CD4-positive, alpha-beta T cell treated with Interleukin-15 for 4 hours (primary cell): ENCODE data around the gene KHDC1L.
"Not testable (repeated sequence)": the region's sequence is repeated elsewhere in the genome, so short reads cannot be mapped to it uniquely, and the experiment has no call there.

Experiments used
- DNase-seq: peaks from one replicate; pipeline ENCODE4 v3.0.0-alpha.2; 2020; ENCODE audit warnings: low spot score

The KHDC1L gene, protein sequence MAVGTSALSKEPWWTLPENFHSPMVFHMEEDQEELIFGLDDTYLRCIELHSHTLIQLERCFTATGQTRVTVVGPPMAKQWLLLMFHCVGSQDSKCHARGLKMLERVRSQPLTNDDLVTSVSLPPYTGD

DNA sequence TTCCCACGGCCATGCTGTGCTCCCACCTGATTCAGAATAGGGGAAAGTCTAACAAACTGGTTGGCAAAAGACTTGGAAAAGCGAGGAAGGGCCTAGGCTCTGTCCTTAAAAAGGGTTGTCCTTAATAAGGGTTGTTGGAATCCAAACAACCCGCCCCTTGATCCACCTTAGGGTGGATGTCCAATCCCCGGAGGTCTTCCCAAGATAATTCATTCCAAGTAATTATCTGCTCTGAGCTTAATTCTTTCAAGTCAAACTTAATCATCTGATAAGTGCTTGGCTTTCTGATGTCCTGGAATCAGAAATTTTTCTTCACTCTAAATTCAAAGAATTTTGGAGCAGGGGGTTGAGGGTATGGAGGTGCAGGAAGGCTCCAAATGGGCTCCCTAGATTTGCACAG lies at the start of gene KHDC1L:
Gene KHDC1L (minus strand): TSS at position 101 of the 400 bp plus-strand sequence. CDS start 88 bp downstream, at position 13.
- no peak for DNase-seq

DNA sequence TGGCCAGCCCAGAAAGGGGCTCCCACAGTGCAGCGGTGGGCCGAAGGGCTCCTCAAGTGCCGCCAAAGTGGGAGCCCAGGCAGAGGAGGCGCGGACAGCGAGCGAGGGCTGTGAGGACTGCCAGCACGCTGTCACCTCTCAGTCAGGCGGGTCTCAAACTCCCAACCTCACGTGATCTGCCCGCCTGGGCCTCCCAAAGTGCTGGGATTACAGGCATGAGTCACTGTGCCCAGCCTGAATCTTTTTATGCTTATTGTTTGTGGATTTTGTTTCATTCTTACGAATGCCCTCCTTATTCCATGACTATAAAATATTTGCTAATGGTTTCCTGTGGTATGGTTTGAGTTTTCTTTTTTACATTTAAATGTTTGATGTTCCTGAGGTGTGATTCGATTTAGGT lies 44.0 kb upstream of the KHDC1L start:
- DNase-seq = not testable (repeated sequence)

GRCh38 chr6:73268896-73269295 lies 43.6 kb upstream of the KHDC1L start:
- not testable (repeated sequence) for DNase-seq

- no peak for DNase-seq
Observed at GRCh38 chr6:73264446-73264845, 39.1 kb upstream of the KHDC1L start.

- DNase-seq = no peak
Observed at GRCh38 chr6:73263570-73263909, 38.2 kb upstream of the KHDC1L start.

- DNase-seq = peak; percentile 52
Observed at GRCh38 chr6:73262671-73263569, 37.6 kb upstream of the KHDC1L start, which contains the start of gene KHDC1. Gene KHDC1 (minus strand): TSS chr6:73263196. CDS start chr6:73242517, 20,679 bp downstream.

DNA sequence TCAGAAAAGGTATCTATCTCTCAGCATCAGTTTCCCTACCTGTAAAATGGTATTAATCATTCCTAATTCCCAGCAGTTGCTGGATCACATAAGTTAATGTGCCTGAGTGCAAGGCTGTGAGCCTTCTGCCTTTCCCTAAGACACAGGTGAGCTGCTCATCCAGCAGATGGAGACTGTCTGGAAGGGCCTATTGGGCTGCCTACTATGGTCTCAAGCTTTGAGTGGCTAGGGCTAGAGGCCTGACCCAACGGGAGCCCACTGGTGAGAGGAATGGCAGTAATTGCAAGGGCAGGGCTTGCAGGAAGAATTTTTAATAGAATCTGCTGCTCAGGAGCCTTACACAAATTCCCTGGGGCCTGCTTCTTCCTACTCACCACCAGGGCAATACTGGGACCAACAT lies 33.4 kb upstream of the KHDC1L start:
- no peak for DNase-seq

GRCh38 chr6:73254323-73254722 lies 29.0 kb upstream of the KHDC1L start:
- DNase-seq = not testable (repeated sequence)

- DNase-seq = no peak
Observed at GRCh38 chr6:73252703-73253102, 27.4 kb upstream of the KHDC1L start.

DNA sequence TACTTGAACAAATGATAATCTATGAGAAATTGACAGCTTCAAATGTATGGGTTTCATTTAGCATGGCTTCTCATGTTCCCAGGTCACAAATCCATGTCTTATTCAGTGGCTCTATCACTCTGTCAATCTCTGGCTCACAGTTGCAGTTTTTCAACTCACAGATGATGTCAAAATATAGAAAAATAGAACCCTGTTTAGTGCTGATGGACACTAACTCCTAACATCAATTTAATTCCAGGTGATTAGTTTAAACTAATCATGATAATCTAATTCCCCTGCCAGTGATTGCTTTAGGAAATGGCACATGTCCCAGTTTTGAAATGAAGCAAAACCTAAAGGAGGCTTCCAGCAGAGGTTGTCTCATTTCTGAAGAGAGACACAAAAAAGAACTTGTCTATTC lies 24.7 kb upstream of the KHDC1L start:
- DNase-seq = no peak

- DNase-seq = no peak
Observed at GRCh38 chr6:73248192-73248903, 23.1 kb upstream of the KHDC1L start.

- DNase-seq = no peak
Observed at GRCh38 chr6:73242001-73242400, 16.7 kb upstream of the KHDC1L start.

DNA sequence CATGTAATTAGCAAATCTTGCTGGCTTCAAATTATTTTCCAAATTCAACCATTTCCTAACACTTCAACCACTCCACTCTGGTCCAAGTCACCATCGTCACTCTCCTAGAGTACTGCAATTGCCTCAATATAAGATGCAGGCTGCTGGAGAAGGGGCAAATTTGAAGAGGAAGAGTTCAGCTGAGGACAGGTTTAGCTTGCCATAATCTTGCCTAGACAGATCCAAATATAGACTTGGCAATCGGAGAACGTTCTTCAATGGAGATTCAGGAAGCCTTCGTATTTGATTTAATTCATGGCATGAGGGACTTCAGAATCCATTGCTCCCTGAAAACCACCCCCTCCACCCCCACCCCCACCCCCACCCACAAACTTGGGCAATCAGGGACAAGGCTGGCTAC lies 15.4 kb upstream of the KHDC1L start:
- DNase-seq = no peak

DNA sequence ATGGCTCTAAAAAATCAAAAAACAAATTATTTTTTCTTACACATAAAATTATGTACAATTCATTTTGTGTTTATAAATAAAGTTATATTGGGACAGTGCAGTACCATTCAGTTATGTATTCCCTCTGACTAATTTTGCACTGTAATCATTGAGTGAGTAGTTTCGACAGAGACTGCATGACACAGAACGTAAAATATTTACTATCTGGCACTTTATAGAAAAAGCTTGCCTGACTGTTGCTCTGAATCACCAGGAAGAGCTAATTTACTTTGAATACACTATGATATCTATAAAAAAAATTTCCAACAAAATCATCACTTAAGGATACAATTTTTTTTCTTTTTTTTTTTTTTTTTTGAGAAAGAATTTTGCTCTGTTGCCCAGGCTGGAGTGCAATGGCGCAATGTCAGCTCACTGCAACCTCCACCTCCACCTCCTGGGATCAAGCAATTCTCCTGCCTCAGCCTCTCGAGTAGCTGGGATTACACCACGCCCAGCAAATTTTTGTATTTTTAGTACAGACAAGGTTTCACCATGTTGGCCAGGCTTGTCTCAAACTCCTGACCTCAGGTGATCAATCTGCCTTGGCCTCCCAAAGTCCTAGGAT lies 11.0 kb upstream of the KHDC1L start:
- DNase-seq = no peak

DNA sequence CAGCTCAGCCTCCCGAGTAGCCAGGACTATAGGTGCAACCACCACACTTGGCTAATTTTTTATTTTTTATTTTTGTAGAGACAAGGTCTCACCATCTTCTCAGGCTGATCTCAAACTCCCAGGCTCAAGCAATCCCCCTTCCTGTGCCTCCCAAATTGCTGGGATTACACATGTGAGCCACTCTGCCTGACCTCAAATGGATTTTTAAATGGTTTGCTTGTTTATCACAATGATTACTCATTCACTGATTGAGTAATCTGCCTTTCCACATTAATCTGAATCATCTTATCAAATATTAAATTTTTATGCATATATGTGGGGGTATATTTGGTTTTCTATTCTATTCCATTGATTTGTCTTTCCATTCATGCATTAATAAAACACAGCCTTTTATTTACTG lies 9.4 kb upstream of the KHDC1L start:
- no peak for DNase-seq

DNA sequence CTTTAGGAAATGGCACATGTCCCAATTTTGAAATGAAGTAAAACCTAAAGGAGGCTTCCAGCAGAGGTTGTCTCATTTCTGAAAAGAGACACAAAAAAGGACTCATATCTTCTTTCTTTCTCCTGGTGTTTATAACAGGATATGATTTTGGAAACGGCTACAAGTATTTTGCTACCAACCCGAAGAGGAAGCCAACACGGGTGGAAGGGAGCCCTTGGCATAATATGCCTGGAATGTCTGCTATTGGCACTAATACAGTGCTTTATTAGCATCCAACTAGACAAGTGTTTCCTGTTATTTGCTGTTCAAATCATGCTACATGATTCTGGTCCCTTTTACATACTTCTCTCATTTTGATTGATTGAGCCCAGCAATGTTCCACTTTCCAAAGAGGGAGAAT lies 8.7 kb upstream of the KHDC1L start:
- not testable (repeated sequence) for DNase-seq

GRCh38 chr6:73233048-73233447 lies 7.8 kb upstream of the KHDC1L start:
- DNase-seq = no peak

GRCh38 chr6:73231986-73232391 lies 6.7 kb upstream of the KHDC1L start:
- DNase-seq = no peak

DNA sequence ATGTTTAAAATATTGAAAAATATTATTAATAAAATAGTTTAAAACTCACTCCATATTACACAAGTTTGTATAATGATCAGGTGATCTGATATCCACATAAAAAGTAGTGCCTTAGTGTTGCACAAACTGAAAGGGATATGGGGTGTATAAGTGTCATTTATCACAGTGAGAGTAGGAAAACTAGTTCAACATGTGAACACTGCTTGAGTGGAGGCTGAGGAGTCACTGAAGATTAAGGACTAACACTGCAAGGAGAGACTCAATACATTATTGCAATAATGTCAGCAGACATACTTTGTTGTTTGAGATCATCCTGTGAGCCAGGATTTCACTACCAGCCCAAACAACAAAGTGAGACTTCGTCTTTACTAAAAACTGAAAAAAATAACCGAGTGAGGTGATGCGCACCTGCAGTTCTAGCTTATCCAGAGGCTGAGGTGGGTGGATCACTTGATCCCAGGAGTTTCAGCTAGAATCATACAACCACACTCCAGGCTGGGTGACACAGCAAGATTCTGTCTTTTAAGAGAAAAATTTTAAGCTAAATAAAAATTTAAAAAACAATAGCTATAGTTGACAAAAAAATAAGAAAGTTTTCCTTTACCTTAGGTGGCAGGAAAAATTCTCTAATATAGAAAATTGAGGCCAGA lies 2.4 kb upstream of the KHDC1L start:
- no peak for DNase-seq

- DNase-seq = no peak
Observed at GRCh38 chr6:73216859-73217258, 8.4 kb downstream of the KHDC1L start.

GRCh38 chr6:73209117-73209516 lies 16.2 kb downstream of the KHDC1L start:
- DNase-seq = no peak

- no peak for DNase-seq
Observed at GRCh38 chr6:73207221-73207837, 18.0 kb downstream of the KHDC1L start.
